GM23338 (cell line): ENCODE measurements around the gene GLOD4. TPM values are rescaled to one million over a fixed set of nuclear protein-coding genes. Genes with fewer than 3 reads are reported as not detected.

ENCODE experiments used
- ATAC-seq: fragments of 200-7000 bp; cut with Tn5 transposase; 3 replicates; pipeline ENCODE4 v1.9.1; 2020
- DNase-seq: peaks from one replicate; pipeline ENCODE4 v3.0.0-alpha.2; 2015; ENCODE audit warnings: low spot score
- H2AFZ ChIP-seq: fragments of 200-600 bp; sonication (generic); 2 replicates; pipeline ENCODE4 v1.8.0; 2016; ENCODE audit warnings: antibody characterized with exemption, mild to moderate bottlenecking, moderate library complexity
- H3F3A ChIP-seq: fragments of 200-600 bp; sonication (generic); replicated peaks from 2 replicates; pipeline ENCODE4 v1.8.0; 2017; ENCODE audit warnings: antibody characterized with exemption, mixed run types, low read depth
- H3K27ac ChIP-seq: fragments of 200-600 bp; sonication (generic); 2 replicates; pipeline ENCODE4 v1.6.1; 2016; ENCODE audit warnings: low read depth
- H3K27me3 ChIP-seq: fragments of 200-600 bp; sonication (generic); 2 replicates; pipeline ENCODE4 v1.8.0; 2016; ENCODE audit warnings: mild to moderate bottlenecking, mixed run types, moderate library complexity; ENCODE audit not compliant: insufficient read depth
- H3K36me3 ChIP-seq: fragments of 200-600 bp; sonication (generic); 2 replicates; pipeline ENCODE4 v1.8.0; 2016; ENCODE audit warnings: mild to moderate bottlenecking; ENCODE audit not compliant: insufficient read depth
- H3K4me1 ChIP-seq: fragments of 200-600 bp; sonication (generic); 2 replicates; pipeline ENCODE4 v1.8.0; 2016; ENCODE audit warnings: mild to moderate bottlenecking, moderate library complexity; ENCODE audit not compliant: insufficient read depth
- H3K4me2 ChIP-seq: fragments of 200-600 bp; sonication (generic); 2 replicates; pipeline ENCODE4 v1.7.1; 2017; ENCODE audit warnings: mixed run types
- H3K4me3 ChIP-seq: fragments of 200-600 bp; sonication (generic); 2 replicates; pipeline ENCODE4 v1.6.1; 2016; ENCODE audit warnings: mixed run types
- H3K79me2 ChIP-seq: fragments of 200-600 bp; sonication (generic); replicated peaks from 2 replicates; pipeline ENCODE4 v1.8.0; 2017; ENCODE audit warnings: mild to moderate bottlenecking; ENCODE audit not compliant: insufficient read depth
- H3K9me2 ChIP-seq: fragments of 200-600 bp; sonication (generic); 2 replicates; pipeline ENCODE4 v1.8.0; 2017; ENCODE audit not compliant: insufficient read depth
- H4K20me1 ChIP-seq: fragments of 200-600 bp; sonication (generic); replicated peaks from 2 replicates; pipeline ENCODE4 v1.8.0; 2017; ENCODE audit warnings: mild to moderate bottlenecking; ENCODE audit not compliant: insufficient read depth
- H3K27ac Mint-ChIP-seq: 2 replicates; pipeline ENCODE4 v1.8.0; 2020; ENCODE audit warnings: inconsistent platforms, mild to moderate bottlenecking, moderate library complexity, mixed read lengths
- H3K27me3 Mint-ChIP-seq: 3 replicates; pipeline ENCODE4 v1.8.0; 2022; ENCODE audit warnings: low read depth, mild to moderate bottlenecking, moderate library complexity, mixed read lengths, inconsistent platforms; ENCODE audit not compliant: insufficient read depth, poor library complexity
- H3K36me3 Mint-ChIP-seq: 3 replicates; pipeline ENCODE4 v1.8.0; 2021; ENCODE audit warnings: low read depth, mild to moderate bottlenecking, inconsistent platforms, moderate library complexity, mixed read lengths
- H3K4me1 Mint-ChIP-seq: 3 replicates; pipeline ENCODE4 v1.8.0; 2020; ENCODE audit warnings: mild to moderate bottlenecking, inconsistent platforms, mixed read lengths
- H3K4me3 Mint-ChIP-seq: 3 replicates; pipeline ENCODE4 v1.8.0; 2021; ENCODE audit warnings: moderate library complexity, mild to moderate bottlenecking, inconsistent platforms, mixed read lengths
- H3K9me3 Mint-ChIP-seq: 3 replicates; pipeline ENCODE4 v1.8.0; 2020; ENCODE audit warnings: moderate library complexity, mild to moderate bottlenecking, inconsistent platforms, mixed read lengths
- CREB1 ChIP-seq: fragments of 250-450 bp; sonication (Bioruptor Pico); IDR thresholded peaks from 2 replicates; pipeline ENCODE4 v1.5.0; 2020; ENCODE audit warnings: low read depth, mild to moderate bottlenecking, moderate library complexity
- EZH2 ChIP-seq: fragments of 200-600 bp; sonication (generic); IDR thresholded peaks from one replicate; pipeline ENCODE4 v1.8.0; 2017; ENCODE audit warnings: antibody characterized with exemption, mild to moderate bottlenecking, low read depth; ENCODE audit not compliant: unreplicated experiment
- EZH2phosphoT487 ChIP-seq: fragments of 200-600 bp; sonication (generic); IDR thresholded peaks from one replicate; pipeline ENCODE4 v1.8.1; 2018; ENCODE audit warnings: antibody characterized with exemption; ENCODE audit not compliant: unreplicated experiment
- JUNB ChIP-seq: IDR thresholded peaks from one replicate; pipeline ENCODE4 v1.6.1; 2016; ENCODE audit warnings: antibody characterized with exemption; ENCODE audit not compliant: unreplicated experiment
- ZNF114 ChIP-seq: fragments of 250-450 bp; sonication (Bioruptor Pico); IDR thresholded peaks from 2 replicates; pipeline ENCODE4 v1.5.0; 2020; ENCODE audit warnings: mild to moderate bottlenecking, moderate library complexity
- polyA plus RNA-seq: library from polyadenylated mRNA; unstranded; fragments of >200 nt; fragmentation: Nextera tagmentation; extraction: Ambion mirVana; gene quantifications from 2 replicates; pipeline ENCODE4 v1.2.1, GENCODE V29; 2016
- total RNA-seq: library from RNA; depleted of rRNA; stranded (reverse); fragments of >200 nt; shearing (Covaris generic); gene quantifications from 2 replicates; pipeline ENCODE4 v1.2.3, GENCODE V29; 2014
- TF ChIP-seq, protein P1 (sequence below): fragments of 250-450 bp; sonication (Bioruptor Pico); IDR thresholded peaks from 2 replicates; pipeline ENCODE4 v1.5.0; 2020; ENCODE audit warnings: mild to moderate bottlenecking, moderate library complexity
- TF ChIP-seq, protein P2 (sequence below): IDR thresholded peaks from 2 replicates; pipeline ENCODE4 v1.6.1; 2016; ENCODE audit warnings: antibody characterized with exemption

The GLOD4 gene
- total and polyA plus RNA-seq, 2 experiments from 2014 or later: 120 to 122 TPM

GRCh38 chr17:740240-741017 lies 41.7 kb downstream of the GLOD4 start (continued):
- TF ChIP-seq, protein P1, sequence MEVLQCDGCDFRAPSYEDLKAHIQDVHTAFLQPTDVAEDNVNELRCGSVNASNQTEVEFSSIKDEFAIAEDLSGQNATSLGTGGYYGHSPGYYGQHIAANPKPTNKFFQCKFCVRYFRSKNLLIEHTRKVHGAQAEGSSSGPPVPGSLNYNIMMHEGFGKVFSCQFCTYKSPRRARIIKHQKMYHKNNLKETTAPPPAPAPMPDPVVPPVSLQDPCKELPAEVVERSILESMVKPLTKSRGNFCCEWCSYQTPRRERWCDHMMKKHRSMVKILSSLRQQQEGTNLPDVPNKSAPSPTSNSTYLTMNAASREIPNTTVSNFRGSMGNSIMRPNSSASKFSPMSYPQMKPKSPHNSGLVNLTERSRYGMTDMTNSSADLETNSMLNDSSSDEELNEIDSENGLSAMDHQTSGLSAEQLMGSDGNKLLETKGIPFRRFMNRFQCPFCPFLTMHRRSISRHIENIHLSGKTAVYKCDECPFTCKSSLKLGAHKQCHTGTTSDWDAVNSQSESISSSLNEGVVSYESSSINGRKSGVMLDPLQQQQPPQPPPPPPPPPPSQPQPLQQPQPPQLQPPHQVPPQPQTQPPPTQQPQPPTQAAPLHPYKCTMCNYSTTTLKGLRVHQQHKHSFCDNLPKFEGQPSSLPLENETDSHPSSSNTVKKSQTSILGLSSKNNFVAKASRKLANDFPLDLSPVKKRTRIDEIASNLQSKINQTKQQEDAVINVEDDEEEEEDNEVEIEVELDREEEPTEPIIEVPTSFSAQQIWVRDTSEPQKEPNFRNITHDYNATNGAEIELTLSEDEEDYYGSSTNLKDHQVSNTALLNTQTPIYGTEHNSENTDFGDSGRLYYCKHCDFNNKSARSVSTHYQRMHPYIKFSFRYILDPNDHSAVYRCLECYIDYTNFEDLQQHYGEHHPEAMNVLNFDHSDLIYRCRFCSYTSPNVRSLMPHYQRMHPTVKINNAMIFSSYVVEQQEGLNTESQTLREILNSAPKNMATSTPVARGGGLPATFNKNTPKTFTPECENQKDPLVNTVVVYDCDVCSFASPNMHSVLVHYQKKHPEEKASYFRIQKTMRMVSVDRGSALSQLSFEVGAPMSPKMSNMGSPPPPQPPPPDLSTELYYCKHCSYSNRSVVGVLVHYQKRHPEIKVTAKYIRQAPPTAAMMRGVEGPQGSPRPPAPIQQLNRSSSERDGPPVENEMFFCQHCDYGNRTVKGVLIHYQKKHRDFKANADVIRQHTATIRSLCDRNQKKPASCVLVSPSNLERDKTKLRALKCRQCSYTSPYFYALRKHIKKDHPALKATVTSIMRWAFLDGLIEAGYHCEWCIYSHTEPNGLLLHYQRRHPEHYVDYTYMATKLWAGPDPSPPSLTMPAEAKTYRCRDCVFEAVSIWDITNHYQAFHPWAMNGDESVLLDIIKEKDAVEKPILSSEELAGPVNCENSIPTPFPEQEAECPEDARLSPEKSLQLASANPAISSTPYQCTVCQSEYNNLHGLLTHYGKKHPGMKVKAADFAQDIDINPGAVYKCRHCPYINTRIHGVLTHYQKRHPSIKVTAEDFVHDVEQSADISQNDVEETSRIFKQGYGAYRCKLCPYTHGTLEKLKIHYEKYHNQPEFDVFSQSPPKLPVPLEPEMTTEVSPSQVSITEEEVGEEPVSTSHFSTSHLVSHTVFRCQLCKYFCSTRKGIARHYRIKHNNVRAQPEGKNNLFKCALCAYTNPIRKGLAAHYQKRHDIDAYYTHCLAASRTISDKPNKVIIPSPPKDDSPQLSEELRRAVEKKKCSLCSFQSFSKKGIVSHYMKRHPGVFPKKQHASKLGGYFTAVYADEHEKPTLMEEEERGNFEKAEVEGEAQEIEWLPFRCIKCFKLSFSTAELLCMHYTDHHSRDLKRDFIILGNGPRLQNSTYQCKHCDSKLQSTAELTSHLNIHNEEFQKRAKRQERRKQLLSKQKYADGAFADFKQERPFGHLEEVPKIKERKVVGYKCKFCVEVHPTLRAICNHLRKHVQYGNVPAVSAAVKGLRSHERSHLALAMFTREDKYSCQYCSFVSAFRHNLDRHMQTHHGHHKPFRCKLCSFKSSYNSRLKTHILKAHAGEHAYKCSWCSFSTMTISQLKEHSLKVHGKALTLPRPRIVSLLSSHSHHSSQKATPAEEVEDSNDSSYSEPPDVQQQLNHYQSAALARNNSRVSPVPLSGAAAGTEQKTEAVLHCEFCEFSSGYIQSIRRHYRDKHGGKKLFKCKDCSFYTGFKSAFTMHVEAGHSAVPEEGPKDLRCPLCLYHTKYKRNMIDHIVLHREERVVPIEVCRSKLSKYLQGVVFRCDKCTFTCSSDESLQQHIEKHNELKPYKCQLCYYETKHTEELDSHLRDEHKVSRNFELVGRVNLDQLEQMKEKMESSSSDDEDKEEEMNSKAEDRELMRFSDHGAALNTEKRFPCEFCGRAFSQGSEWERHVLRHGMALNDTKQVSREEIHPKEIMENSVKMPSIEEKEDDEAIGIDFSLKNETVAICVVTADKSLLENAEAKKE (CRISPR knock-in tag): no peak
- TF ChIP-seq, protein P2, sequence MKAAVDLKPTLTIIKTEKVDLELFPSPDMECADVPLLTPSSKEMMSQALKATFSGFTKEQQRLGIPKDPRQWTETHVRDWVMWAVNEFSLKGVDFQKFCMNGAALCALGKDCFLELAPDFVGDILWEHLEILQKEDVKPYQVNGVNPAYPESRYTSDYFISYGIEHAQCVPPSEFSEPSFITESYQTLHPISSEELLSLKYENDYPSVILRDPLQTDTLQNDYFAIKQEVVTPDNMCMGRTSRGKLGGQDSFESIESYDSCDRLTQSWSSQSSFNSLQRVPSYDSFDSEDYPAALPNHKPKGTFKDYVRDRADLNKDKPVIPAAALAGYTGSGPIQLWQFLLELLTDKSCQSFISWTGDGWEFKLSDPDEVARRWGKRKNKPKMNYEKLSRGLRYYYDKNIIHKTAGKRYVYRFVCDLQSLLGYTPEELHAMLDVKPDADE: no peak

- H3K4me3 Mint-ChIP-seq: no peak overlapping the region
- ATAC-seq (no peak), DNase-seq (no peak)
- peaks cover 84% of the 10 kb centered on the region for H3K36me3 Mint-ChIP-seq
- H3K4me3 ChIP-seq: no peak overlapping the region
- no peaks in the 10 kb centered on the region for H3K9me2 ChIP-seq
- H4K20me1 ChIP-seq: peaks cover 16% of the 10 kb centered on the region
- no peak overlapping the region for H3K27ac Mint-ChIP-seq
- no peaks in the 10 kb centered on the region for H3K27me3 ChIP-seq
- no peaks in the 10 kb centered on the region; the same call in 2 of the 3 replicates for H3K9me3 Mint-ChIP-seq
- 0 out of 2 replicates have a peak, but pooled peaks cover 13% of the 10 kb centered on the region for H3F3A ChIP-seq
- H3K79me2 ChIP-seq: peaks cover 32% of the 10 kb centered on the region
- peaks cover 7% of the 10 kb centered on the region; the same call in 1 of the 2 replicates for H3K4me1 ChIP-seq
- H3K27me3 Mint-ChIP-seq: peaks cover 17% of the 10 kb centered on the region
- H3K36me3 ChIP-seq: peaks cover 12% of the 10 kb centered on the region
- peaks cover 13% of the 10 kb centered on the region for H3K4me1 Mint-ChIP-seq
- no peak overlapping the region for H3K4me2 ChIP-seq
- no peak overlapping the region for H2AFZ ChIP-seq
- H3K27ac ChIP-seq: no peak overlapping the region
- TF ChIP-seq EZH2 (no peak), JUNB (no peak), CREB1 (CRISPR knock-in tag) (no peak), ZNF114 (CRISPR knock-in tag) (no peak), EZH2phosphoT487 (no peak)
- TF ChIP-seq, protein P1 (CRISPR knock-in tag): no peak
These were observed 44.4 kb downstream of the GLOD4 start for GRCh38 chr17:737561-738113.
